ENCODE data around the gene CNNM3.

- no peak for TF ChIP-seq ZFX (IDR thresholded peaks at IDR 0.05; ENCODE audit: borderline replicate concordance)
- no peak for TF ChIP-seq CTCF (IDR thresholded peaks at IDR 0.05)
Observed at GRCh38 chr2:96830044-96830562, 14.0 kb downstream of the CNNM3 start.
